ENCODE results near the gene HSFX1.
"Not testable (repeated sequence)": the region's sequence is repeated elsewhere in the genome, so short reads cannot be mapped to it uniquely, and the experiment has no call there.

Gene HSFX1, protein sequence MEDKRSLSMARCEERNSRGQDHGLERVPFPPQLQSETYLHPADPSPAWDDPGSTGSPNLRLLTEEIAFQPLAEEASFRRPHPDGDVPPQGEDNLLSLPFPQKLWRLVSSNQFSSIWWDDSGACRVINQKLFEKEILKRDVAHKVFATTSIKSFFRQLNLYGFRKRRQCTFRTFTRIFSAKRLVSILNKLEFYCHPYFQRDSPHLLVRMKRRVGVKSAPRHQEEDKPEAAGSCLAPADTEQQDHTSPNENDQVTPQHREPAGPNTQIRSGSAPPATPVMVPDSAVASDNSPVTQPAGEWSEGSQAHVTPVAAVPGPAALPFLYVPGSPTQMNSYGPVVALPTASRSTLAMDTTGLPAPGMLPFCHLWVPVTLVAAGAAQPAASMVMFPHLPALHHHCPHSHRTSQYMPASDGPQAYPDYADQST

DNA sequence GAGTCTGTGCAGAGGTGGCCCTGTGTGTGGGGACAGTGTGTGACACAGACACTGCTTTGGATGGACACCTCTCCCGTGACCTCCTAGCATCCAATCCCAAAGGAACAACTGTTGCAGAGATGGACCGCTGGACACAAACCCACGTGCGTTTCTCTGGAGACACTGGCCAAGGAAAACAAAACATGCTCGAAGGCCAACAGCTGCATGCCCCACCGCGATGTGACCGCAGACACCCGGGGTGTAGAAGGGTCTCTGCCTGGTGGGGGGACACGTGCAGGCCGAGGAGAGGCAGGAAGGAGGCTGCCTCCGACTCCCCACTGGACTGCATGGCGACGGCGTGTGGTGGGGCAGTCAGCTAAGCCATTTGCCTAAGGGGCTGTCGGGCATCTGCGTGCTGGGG is at the start of gene HSFX1:
HSFX1 (plus strand) TSS at position 301 of the 400 bp plus-strand sequence. CDS start 614 bp downstream, outside the sequence.
- DNase-seq, result not testable (repeated sequence)

DNA sequence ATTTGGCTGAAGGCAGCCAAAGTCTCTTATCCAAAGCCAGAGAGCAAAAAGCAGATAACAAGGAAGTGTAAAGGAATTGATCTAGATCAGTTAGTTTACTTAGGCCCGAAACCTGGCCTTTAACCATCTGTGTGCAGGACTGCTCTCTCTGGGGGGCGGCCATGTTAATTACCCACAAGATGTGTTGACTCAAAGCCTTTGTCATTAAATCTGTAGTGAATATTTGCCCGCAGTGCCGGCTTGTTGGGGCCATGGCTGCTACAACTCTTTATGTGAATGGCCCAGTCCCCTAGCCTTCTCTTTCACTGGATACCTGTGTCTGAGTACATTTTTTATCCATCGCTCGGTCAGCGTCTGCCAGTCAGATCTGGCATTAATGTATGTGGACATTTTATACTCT is 46.6 kb upstream of the HSFX1 start:
- not testable (repeated sequence) for DNase-seq

DNA sequence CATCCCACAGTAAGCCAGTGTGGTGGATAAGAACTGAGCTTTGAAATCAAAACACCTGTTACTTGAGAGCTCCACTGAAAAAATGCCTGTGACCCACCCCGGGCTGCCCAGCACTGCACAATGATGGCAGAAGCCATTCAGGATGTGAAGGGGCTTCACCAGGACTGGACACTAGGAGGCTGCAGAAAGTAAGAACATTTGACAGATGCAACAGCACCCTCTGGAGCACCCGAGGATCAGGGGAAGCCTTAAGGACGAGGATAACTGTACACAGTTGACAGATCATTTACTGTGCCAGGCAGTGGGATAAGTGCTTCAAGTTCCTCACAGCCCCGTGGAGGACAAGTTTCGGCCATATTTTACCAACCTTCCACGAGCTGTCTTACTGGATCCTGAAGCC is 31.6 kb upstream of the HSFX1 start:
- not testable (repeated sequence) for DNase-seq

DNA sequence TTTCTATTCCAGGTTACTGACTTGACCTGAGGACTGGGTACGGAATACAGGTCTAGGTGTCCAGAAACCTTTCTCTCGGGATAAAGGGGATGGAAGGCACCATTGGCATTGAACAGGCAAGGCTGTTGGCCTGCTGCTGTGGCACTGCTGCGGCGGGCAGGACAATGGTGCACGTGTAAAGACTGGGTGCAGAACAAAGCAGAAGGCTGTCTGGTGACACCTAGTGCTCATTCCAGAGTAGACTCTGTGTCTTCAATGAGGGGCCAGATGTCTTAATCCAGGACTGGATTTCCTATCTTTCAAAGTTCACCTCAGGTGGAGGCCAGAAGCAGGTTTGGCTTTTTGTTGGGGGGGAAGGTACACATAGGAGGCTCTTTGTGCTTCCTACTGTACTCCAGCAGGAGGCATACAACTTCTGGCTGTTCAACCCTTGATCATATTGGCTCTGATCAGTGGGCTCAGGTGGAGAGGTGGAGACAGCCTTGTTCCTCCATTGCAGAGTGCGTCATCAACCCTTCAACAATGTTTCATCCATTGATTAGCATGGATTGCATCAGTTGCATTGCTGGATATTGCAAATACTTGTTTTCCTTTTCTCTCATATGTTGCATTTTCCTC is 27.4 kb upstream of the HSFX1 start:
- DNase-seq, result not testable (repeated sequence)

DNA sequence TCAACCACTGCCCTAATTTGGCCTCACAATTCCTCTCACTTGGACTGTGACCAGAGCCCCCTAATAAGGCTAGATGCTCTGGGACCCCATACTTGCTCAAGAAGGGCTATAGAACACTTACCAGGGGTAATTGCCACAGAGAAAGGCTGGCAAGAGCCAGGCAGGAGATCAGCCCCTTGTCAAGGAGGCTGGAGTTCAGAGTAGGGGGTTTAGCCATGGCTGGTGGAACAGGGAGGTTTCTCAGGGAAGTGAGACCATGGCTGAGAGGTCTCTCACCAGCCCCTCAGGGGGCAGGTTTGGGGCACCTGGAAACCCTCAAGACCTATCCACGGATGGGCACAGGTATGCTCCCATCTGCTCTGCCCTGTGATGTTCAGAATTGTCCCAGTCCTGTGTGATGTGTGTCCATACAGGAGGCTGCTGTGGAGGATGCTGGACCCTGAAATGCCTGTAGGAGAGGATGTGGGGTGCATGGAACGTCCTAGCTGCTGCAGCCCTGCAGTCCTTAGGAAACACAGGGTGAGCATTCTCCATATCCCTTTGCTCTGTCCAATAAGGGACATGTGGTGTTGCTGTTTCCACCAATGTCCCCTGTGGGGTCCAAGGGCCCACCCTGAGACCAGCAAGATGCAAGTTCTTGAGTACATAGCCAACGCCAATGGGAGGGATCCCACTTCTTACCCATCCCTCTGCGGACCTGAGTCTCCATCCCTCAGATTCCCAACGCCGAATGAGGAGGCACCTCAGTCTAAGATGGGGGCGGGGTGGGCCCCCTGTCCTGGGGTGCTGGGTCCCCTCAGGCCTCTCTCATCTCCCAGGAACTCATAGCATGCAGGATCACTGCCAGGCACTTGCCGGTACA is 16.4 kb upstream of the HSFX1 start:
- DNase-seq, result no peak

DNA sequence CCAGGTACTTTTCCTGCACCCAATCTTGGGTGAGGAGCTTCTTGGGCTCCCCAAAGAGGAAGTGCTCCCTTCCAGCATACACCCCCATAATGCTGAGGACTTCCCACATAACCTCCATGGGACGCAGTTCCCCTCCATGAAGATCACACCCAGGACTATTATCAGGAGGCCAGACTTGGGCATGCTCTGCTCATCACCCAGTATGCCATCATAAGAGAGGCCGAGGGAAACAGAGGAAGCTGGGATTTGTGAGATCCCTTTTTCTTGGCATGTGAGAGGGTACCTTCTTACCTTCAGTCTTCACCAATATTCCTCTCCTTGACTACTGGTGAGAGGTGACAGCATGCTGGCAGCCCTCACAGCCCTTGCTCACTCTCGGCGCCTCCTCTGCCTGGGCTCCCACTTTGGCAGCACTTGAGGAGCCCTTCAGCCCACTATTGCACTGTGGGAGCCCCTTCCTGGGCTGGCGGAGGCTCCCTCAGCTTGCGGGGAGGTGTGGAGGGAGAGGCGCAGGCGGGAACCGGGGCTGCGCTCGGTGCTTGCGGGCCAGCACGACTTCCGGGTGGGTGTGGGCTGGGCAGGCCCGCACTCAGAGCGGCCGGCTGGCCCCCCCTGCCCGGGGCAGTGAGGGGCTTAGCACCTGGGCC is 15.7 kb upstream of the HSFX1 start:
- no peak for DNase-seq

DNA sequence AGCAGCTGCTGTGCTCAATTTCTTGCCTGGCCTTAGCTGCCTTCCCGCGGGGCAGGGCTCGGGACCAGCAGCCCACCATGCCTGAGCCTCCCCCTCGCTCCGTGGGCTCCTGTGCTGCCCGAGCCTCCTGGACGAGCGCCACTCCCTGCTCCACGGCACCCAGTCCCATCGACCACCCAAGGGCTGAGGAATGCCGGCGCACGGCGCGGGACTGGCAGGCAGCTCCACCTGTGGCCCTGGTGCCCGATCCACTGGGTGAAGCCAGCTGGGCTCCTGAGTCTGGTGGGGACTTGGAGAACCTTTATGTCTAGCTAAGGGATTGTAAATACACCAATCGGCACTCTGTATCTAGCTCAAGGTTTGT is 15.2 kb upstream of the HSFX1 start:
- not testable (repeated sequence) for DNase-seq

DNA sequence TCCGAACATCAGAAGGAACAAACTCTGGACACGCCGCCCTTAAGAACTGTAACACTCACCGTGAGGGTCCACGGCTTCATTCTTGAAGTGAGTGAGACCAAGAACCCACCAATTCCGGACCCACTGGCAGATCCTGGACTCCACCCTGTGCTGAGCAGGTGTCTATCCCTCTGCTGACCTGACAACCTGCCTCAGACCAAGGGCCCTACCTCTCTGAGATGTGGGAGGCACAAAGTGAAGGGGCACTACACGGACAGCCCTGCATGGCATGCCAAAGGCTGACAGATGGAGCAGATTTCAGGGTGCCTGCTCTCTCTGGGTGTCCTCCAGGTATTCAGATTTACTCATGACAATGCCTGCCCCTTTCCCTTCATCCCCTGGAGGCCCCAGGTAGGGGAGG is 14.0 kb upstream of the HSFX1 start:
- no peak for DNase-seq

DNA sequence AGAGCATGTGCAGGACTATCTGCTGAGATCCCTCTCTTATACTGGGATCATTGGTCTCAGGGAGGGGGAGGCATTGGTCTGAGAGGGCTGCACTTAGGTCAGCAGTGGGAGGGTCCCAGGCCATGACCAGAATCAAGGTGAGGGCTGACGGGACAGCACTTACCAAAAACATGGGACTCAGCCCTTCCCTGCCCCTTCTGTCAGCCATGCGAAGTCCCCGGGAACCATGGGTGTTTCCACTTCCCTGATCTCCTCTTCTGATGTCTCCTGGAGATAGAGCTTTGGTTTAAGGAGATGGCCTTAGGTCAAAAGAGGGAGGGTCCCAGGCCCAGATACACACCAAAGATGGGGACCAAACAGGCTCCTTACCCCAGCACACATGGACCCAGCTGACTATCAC is 12.9 kb upstream of the HSFX1 start:
- DNase-seq, result no peak

DNA sequence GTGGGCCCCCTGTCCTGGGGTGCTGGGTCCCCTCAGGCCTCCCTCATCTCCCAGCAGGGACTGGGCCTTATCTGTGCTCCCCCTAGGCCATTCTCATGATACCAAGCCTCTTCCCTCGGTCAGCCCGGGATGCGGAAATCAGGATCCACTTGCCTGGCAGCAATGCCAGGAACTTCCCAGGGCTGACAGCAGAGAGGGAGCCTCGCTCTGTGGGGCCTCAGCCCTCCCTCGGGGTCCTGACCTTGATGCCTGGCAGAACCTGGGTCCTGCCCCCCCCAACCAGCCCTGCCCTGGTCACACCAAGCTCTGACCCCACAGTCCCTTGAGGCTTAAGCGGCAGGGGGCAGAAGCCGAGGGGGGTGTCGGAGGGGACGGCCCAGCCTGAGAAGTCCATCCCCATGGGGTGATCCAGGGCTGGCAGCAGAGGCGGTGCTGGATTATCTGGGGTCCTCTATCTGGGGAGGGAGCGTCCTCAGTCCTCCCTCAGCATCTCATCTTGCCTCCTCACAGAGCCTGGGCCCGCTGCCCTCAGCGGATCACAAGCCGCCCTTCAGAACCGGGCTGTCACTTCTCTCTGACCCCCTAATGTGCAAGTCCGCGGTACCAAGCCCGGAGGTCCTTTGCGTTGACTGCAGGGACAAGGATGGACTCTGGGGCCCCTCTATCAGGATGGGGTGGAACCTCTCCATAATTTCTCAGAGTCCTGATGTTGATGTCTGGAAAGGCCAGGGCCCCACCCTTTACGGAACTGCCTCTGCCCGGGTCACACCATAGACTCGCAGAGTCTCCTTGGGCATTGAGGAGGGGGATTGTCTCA is 11.8 kb upstream of the HSFX1 start:
- DNase-seq, result not testable (repeated sequence)

DNA sequence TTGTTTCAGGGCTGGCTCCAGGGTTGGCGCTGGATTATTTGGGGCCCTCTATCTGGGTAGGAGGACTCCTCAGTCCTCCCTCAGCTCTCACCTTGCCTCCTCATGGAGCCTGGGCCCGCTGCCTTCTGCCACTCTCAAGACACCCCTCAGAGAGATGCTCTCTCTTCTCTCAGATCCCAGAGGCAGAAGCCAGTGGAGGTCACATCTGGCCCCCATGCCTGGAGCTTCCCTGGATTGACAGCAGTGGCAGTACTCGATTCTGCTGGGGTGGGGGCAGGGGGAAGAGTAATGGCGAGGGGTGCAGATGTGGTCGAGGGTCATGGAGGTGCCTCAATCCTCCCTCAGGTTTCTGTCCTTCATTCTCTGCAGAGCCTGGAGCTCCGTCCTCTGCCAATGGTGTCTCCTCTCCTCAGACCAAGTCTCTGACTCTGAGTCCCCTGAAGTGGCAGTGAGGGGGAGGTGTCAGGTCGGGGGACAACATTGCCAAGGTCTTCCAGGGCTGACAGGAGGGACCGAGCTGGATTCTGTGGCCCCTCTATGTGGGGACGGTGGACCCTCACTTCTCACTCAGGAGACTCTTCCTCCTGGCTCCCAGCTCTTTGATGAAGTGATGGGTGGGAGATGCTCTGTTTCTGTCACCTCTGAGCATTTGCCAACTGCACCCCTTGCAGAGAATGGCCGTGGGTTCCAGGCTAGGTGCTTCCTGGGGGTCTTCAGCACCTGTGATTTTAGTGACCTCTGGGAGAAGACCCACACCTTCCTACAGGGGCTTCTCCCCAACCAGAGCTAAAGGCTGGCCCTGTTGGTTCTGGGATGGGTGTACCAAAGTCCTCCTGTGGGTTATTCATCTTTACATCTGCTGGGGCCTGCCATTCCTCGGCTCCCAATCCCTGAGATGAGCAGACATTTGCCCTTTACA is 10.9 kb upstream of the HSFX1 start:
- DNase-seq, result no peak

DNA sequence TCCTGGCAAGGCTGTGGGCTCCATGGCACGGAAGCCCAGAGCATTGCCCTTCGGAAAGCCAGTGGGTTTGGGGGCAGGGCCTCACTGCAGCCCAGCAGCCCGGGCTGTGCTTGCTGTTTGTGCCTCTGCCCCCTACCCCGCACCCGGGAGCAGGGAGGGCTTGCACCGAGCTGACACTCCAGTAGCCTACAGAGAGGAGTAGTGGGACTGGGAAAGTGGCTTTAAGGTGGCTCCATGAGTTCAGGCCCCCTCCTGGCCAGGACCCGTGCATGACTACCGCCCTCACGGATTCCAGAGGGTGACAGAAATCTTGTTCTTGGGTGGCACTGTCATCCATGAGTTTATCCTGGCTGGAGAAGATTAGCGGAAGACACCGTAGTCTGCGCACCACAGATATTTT is 3.5 kb upstream of the HSFX1 start:
- DNase-seq, result not testable (repeated sequence)

DNA sequence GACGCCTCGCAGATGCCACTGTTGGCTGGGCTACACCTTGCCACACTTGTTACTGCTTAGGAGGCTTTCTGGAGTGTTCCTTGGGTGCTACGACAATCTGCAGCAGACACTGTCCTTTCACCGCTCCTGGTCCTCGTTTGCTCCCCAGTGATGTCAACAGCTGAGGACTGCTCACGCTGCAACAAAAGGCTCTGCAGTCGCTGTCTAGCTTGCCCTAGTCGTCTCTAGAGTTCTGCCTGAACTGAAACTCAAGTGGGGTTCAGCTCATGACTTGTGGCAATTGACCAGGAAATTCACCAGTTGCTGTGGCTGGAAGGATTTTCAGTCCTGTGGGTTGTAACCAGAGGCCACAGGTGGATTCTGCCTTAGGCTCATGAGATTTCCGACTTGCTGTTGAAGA is 842 bp upstream of the HSFX1 start:
- DNase-seq, result not testable (repeated sequence)

DNA sequence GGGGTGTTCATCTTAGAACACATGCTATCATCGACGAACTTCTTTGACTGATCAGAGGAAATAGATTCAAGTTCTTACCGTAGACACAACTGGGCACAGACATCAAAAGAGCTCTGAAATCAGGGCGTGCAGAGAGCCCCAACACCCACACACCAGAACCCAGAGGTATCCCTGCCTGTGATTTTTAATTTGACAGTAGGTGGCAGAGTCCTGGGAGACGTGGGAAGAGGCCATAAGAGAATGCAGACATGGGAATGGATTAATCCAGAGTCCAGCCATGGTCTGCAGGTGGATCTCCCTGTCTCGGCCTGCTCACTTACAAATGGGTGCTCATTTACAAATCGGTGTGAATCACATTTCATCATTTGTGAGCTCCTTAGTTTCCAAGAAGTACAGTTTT is 4.1 kb downstream of the HSFX1 start:
- not testable (repeated sequence) for DNase-seq

DNA sequence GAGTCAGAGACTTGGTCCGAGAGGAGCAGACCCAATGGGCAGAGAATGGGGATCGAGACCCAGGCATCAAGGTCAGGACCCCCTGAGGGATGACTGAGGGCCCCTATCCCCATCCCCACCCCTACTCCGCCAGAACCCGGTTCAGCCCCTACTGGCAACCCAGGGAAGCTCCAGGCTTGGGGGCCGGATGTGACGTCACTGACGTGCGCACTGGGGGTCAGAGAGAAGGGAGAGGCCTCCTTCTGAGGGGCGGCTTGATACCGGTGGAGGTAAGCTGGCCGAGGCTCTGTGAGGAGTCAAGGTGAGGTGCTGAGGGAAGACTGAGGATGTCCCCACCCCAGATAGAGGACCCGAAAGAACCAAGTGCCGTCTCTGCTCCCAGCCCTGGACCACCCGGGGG is 7.9 kb downstream of the HSFX1 start, which contains the start of gene MAGEA9:
MAGEA9 (plus strand) TSS at position 204 of the 400 bp plus-strand sequence. CDS start 4,281 bp downstream, outside the sequence.
- not testable (repeated sequence) for DNase-seq

DNA sequence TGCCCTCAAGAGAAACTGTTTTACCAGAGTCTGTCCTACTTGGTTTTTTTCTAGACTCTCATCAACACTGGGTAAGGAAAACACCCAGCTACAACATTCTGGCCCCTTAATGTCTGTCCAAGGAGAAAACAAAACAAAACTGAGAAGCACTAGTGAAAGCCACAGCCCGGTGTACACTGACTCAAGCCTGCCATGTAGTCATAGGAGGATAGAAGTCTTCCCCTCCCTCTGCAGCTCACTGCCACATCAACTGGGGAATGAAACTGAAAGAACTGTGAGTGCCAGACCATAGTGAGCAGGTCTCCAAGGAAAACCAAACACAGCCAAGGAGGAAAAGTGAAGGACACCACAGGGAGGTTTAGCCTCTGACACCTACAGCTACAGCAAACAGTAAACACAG is 21.7 kb downstream of the HSFX1 start:
- DNase-seq, result not testable (repeated sequence)

DNA sequence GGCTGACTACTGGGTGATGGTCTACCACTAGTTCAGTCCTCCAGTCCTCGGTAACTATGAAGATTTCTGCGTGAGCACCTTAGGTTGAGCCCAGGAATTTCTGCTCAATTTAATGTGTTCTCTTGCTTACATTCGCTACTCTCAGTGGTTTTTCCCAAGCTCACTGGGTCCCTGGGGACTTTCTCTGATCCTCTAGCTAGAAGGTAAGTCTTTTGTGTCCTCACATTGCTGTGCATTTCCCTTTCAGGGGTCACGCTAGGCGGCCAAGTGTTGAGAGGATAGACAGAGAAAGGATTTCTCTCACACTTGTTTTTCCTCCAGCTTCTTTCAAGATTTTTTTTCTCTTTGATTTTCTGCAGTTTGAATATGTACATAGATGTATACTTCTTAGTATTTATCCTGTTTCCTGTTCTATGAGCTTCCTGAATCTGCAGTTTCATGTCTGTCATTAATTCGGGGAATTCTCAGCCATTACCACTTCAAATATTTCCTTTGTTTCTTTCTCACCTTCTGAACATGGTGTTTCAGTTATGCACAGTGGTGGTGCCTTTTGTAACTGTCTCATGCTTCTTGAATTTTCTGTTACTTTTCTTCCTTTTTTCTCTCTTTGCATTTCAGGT is 25.3 kb downstream of the HSFX1 start:
- DNase-seq, result no peak

DNA sequence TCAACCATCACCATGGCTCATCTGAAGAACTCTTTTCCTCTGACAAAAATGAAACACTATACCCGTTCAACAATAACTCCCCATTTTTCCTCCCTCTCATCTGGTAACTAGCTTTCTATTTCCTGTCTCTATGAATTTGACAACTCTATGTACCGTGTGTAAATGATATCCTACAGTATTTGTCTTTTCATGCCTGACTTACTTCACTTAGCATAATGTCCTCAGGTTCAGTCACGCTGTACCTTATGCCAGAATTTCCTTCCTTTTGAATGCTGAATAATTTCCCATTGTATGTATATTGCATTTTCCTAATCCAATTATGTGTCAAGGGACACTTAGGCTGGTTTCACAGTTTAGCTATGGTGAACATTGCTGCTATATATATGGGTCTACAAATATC is 26.1 kb downstream of the HSFX1 start:
- no peak for DNase-seq

DNA sequence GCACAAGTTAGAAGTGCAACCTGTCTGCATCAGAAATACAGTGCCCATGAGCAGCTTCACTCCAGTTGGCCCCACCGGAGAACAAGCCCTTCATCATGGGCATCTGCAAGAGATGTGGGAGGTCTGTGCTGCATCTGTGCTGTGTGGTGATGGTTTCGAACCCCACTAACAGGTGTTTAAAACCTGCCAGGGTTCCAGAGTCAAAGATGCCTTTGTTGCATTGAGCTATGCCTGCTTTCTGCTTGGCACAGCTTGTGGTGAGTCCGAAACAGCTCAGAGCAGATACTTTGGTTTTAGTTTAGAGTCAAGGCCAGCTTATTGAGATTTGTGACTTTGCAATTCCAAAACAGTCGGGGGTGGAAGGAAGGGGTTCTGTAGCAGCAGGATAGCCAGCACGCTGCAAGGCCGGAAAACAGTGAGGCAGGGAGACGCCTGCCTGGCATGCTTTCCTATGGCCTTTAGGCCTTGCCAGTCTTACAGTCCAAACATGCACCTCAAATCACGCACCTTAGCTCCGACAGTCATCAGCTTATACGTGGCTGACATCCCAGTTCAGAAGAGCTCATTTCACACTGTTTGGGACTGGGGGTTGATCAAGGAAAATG is 29.7 kb downstream of the HSFX1 start:
- no peak for DNase-seq

DNA sequence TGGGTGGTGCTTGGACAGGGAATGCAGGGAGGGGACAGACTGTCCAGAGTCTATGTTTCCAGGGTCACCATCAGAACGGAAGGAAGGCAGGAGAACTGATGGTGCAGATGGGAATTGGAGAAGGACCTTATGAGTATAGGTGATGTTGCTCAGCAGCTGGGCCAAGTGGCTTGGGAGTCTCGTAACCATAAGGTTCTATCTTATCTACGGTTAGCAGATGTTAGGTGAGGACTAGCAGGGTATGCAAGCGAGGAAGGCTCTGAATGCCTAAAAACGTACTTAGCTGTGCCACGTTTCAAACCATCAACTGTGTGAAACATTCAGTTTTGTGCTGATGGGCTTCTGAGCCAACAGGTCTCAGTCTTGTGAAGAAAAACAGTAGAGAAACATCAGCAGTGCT is 30.2 kb downstream of the HSFX1 start:
- no peak for DNase-seq

Measured in retina (tissue), 1 donor.